Measurements from ENCODE around the gene GRAMD2A. TPM values are rescaled to one million over a fixed set of nuclear protein-coding genes. Genes with fewer than 3 reads are reported as not detected.

Gene GRAMD2A
- total RNA-seq, 1 experiment from 2014 or later, result not detected

DNA sequence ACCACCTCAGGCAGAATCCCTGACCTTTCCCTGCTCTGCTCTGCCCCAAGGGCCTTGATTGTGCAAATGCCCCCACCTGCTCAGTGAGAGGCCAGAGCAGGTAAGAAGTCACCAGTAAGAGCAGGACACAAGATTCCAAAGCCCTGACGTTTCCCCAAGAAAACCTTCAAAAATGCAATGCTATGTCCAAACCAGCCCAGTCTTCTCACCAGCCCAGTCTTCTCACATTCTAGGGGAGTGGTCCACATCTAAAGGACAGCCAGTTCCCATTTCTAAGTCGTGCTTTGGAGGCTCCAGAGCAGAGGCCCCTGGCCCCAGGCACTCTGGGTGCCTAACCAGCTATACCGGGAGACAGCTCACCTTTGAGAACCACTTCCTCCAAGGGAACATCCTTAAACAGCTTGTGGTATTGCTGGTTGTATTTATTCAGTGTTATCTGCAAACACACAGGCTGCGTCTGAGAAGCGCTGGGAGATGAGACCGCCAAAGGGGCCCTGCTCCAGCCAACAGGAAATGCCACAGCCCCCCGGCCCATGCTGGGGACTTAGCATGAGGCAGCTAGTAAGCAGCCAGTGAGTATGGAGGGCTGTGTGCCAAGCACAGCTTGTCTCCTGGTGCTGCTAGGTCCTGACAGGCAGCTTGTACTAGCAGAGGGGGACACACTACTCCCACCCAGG, 29.3 kb downstream of the GRAMD2A start:
- DNase-seq (ENCODE audit: low read depth), result no peak

DNA sequence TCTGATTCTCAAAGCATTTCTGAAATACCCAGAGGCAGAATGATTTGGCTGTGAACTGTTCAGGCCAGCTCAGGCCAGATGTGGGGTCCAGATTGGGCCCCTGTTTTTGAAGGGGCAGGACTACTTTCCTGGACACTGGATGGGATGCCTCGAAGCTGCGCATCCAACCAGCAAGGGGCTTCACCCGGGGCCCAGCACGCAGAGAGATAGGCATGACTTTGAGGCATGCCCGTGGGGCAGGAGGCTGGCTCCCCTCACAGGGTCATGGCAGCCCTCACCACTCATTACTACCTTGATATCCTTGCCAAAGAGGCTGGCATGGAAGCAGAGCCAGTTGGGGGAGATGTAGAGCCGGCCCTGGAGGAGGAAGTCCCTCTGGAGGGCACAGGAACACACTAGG, 30.1 kb downstream of the GRAMD2A start:
- no peak for DNase-seq (ENCODE audit: low read depth)

DNA sequence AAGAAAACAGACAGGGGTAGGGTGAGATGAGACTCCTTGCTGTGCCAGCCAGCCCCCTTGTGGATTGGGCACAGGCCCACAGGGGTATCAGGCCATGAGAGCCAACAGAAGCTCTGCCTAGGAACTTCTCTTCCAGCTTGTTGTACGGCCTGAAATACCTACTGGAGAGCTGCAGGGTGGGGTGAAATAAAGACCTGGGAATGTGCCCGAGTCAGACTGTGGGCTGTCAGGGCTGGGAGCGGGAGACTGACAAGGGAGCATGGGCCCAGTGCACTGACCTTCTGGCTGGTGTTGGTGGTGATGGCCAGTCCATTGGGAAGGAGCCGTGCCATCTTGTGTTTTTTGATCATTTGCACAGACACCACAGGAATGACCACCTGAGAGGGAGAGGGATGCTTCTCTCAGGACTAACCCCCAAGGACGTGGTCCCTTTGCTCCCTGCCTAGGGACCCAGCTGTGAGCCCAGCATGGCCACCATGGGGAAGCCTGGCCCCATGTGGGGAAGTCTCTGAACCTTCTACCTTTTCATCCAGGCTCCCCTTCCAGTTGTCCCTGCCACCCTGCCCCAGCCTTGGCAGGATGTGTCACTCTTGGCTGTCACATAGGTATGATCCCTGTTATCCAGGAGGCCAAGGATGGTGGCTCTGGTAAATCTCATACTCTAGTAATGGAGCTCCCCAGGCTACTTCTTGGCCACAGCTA, 30.7 kb downstream of the GRAMD2A start:
- no peak for DNase-seq (ENCODE audit: low read depth)

DNA sequence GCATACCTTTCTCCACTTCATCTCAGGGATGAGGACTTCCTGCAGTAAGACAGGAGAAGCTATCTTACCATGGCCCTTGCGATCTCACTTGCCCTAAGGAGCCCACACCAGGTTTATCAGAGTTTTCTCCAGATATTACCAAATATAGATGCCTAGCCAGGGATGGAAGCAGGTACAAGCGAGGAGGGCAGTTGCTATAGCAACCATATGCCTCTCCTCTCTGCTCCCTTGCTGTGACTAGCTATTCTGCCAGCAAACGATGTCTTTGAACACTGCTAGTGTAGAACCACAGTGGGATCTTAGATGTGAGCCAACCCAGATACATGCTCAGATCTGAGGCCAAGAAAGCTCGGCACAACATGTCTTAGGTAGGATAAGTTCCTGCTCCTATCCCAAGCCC, 33.9 kb downstream of the GRAMD2A start:
- DNase-seq (ENCODE audit: low read depth), result no peak

DNA sequence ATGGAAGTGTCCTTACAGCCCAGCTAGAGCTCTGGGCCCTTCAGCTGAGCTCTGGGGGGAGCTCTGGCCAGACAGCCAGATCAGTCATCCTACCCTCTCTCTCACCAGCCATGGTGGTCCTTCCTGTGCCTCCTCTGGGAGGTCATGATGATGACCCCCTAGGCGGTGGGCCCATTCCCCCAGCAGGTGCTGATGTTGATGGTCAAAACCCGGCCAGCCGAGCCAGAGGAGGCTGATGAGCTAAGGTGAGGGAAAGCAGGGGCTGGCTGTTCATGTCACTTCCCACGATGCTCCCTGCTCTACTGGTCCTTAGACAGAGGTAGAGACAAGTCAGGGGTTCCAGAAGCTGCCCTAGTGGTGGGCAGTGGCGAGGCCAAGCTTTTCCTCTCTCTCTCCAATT, 35.0 kb downstream of the GRAMD2A start:
- no peak for DNase-seq (ENCODE audit: low read depth)

DNA sequence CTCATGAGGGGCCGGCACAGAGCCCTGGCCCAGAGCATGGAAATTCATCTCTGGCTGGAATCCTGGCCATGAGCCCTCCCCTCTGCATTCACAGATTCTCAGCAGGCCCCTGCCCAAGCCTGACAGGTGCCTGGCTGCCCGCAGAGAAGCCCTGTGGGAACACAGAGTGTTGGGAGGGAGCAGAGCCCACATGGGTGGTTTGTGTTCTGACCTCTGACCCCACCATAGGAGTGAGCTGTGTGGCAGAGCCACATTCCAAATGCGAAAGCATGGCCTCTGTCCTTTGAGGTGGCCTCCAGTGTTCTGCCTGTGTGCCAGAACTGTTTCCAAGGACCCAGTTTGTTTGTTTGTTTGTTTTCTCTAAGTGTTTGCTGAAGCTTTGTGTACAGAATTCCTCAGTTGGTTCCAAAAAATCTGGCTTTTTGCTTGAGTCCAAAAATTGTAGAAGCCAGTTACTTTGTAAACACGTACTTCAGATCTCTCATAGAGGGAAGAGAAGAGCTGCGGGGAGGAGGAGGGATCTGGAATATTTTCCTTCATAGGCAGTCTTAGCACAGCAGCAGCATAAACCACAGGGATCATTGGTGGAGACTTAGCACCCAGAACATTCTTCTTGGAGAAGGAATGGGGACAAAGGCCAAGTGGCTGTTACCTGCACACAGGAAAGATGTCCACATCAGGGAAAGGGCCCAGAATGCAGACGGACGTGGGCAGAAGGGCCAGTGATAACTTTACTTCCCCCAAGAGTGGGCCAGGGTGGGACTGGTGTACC, 36.0 kb downstream of the GRAMD2A start:
- peak; percentile 20 for DNase-seq (ENCODE audit: low read depth)

DNA sequence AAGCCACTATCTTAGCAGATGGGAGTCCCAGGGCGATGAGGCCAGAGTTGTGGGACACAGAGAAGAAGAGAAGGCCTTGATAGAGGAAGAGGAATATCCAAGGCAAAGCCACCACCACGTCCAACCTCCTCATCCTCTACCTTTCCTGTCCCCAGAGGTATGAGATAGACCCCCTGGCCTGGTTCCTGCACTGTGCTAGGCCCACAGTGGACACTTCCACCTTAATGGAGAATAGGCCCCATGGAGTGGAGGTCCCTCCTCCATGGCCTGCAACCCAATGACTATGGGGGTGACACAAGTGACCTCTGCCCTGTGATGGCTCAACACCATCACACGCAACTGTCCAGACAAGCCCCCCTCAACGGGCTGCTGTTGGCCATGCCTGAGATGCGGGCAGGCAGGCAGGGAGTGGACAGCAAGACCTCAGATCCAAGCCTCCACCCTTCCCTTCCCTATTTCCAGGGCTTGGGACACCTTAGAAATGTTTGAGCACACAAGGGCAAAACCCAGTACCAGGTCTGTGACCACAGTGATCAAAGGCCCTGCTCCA, 36.8 kb downstream of the GRAMD2A start:
- DNase-seq (ENCODE audit: low read depth), result no peak

DNA sequence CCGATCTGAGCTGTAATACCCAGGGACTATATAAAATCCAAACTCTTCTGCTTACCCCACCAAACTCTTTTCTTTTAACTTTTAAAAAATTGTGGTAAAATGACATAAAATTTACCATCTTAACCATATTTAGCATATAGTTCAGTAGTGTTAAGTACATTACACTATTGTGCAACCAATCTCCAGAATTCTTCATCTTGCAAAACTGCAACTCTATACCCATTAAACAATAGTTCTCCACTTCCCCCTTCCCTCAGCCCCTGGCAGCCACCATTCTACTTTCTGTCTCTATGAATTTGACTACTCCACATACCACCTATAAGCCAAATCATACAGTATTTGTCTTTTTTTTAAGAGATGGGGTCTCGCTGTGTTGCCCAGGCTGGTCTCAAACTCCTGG, 40.7 kb downstream of the GRAMD2A start:
- DNase-seq (ENCODE audit: low read depth), result no peak

DNA sequence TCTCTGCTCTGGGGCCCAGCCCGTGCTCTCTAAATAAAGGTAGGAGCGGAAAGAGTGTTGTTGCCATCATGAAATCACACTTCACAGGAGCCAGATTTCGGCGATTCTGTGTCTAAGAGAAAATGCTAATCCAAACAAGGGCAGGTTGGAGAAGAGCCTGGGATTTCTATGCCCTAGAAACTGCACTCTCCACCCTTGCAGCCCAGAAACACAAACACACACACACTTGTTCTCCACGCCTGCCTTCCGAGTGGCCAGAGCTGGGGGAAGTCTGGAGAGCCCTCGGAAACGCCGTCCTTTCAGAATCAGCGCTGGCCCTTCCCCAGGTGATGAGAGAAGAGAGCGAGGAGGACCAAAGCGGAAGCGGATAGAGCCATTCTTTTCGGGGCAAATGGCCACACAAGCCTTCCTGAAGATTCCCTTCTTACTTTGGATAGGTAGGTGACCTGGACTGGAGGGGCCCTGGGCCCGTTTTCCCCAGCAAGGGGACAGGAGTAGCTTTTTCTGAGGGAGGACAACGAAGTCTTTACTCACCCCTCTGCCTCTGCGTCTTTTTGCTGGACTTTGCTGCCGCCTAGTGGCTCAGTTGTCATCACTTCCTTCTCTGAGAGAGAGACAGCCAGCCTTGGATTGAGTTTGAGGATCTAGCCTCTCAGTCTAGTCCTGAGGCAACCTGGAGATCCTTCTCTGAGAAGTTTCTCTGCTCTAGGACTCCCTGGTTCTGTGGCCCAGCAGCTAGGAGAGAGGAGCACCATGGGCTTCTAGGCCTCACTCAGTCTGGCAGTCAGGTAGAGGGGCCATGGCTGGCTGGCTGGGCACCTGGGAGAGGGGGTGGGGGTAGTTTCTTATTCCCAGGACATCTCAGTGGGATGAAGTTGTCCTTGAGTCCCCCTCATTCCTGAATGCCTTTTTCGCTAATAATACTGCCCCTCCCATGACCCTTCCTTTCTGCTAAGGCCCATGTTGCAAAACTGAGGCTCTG, 41.7 kb downstream of the GRAMD2A start:
- DNase-seq (ENCODE audit: low read depth), result peak; percentile 79

DNA sequence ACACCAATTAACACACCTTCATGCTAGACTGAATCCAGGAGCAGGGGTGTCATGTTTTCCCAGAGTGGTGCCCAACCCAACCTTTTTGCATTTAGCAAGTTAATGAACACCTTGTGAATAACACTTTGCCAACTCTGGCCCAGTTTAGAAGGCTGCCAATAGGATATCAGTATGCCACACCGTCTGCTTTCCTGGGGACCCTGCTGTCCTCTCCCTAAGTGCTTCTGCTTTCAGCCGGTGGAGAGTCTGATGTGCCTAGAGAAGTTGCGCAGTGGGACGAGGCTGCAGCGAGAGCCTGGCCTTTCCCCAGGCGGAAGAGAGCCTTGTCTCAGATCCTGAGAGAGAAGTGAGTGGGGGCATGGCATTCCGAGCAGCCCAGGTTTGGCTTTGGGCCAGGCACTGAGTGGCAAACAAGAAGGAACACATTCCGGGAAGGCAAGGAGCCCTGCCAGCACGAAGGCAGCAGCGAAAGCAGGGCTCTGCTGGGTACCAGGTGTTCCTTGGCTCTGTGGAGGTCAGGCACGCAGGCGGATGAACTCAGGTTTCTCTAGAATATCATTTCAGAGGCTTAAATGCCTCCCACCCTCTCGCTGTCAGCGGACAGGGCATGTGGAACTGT, 42.5 kb downstream of the GRAMD2A start:
- peak; percentile 30 for DNase-seq (ENCODE audit: low read depth)

DNA sequence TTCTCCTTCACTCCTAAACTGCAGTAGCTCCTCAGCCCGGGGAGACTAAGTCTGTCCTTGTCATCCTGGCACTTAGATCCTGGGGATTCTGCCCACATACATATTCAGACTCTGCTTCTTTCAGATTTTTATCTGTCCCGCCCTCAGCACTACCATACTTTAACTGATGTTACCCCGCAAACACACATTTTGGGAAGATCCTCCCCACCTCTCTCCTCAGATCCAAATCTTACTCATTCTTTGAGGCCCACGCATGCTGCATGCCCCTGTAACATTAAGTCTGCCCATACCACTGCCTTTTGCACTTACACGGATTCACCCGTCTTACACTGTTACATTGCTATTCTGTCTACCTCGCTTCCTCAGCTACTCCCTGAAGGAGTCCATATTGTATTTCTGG, 43.3 kb downstream of the GRAMD2A start:
- no peak for DNase-seq (ENCODE audit: low read depth)

DNA sequence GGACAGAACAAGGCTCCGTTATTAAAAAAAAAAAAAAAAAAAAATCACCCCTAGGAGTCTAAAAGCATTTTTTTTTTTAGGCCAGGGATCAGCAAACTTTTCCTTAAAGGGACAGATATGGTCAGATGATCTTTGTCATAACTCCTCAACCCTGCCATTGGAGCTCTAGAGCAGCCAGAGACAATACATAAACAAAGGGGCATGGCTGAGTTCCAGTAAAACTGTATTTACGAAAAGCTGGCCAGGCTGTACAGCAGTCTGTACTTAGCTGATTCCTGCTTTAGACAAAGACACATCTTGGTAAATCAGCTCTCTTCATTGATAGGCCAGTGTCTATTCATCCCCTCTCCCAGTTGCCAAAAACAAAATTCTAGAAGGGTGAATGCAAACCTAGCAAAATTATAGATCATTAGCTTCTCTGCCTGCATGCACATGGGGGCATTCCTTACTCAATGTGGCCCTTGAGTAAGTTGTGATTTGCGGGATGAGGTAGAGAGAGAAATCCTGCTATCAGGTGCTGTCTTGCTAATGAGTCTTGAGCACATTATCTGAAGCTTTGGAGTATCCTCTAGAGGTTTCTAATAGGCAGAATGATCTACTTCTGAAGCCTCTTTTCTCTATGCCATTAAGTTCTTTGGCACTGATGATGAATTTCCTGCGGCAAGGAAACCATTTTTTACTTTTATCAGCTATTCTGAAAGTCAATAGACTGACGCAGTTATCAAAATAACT, 44.2 kb downstream of the GRAMD2A start:
- DNase-seq (ENCODE audit: low read depth), result no peak

DNA sequence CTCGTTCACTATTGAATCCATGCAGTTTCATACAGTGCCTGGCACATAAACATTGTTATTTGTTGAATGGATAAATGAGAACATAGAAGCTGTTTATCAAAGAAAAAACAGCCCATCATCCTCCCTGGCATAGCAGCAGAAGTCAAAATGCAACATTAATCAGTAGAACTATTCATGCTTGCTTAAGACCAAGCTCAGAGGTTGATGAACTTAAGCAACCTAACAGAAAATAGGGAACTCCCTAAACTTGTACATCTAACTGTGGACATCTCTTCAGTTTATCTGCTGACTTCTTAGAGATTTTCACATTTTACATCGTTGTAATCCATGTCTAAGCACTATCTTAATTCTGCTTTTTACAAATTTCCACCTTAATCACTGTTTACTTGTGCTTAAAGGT, 50.2 kb downstream of the GRAMD2A start:
- no peak for DNase-seq (ENCODE audit: low read depth)

DNA sequence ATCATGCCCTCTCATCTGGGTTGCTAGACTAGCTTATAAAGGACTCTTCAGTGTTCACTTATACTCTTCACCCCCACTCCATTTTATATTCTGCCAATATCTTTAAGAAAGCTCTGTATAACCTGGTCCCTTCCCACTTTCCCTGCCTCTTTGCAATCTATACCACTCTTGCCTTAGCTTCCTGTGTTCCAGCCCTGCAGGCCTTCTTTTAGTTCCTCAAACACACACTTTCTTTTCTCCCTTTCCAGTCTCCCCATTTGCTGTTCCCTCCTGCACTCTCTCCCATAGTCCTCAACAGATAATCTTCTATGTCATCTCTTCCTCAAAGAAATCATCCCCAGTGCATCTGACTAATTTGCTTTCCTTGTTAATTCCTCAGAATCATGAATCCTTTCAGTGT, 50.7 kb downstream of the GRAMD2A start:
- DNase-seq (ENCODE audit: low read depth), result no peak

DNA sequence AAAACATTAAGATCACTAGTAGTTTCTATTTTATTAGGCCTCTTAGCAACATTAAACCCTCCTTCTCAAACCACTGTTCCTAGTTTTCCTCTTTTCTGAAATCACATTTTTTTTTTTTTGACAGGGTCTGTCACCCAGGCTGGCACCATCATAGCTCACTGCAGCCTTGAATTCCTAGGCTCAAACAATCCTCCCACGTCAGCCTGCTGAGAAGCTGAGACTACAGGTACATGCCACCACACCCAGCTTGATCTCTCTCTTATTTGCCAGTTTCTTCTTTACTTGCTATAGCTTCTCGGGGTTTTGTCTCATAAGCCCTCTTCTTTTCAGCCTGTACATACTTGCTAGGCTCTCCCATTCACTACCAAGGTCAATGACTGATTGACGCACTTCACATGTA, 51.4 kb downstream of the GRAMD2A start:
- no peak for DNase-seq (ENCODE audit: low read depth)

DNA sequence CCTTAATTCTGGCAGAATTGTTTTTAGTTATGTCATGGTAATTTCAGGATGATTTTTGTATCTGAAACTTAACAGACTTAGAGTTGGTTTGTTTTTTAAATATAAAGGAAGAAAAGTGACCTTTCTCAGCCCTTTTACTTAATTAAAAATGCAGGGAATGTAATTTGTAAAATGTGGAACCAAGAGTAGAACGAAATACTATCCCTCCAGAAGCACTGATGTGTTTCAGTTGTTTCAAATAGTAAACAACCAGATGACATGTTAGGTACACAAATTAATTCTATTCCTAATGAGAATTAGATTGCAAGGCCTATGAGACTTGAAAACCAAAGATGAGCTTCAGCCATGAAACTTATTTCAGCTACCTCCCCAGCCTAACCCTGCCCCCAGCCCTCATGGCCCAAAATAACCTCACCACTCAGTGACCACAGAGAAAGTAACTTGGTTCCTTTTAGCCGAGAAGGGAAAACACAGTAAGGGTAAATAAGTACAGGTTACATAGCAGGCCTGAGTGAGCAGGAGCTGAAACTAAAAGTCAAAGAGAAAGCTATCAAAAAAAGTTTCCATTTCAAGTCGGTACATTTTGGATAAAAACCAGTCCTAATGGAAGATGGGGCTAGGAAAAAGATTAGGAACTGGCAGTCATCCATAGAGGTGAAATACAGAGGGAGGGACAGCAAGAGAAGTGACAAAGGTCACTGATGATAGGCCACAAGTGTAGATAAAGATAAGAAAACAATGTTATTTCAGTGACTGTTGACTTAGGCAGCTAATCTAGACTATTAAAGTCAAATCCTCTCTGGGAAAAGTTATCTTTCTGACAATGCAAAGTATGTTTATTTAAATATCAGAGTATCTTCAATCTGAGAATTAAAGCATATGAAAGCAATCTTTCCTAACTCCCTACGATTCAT, 56.2 kb downstream of the GRAMD2A start:
- DNase-seq (ENCODE audit: low read depth), result no peak

DNA sequence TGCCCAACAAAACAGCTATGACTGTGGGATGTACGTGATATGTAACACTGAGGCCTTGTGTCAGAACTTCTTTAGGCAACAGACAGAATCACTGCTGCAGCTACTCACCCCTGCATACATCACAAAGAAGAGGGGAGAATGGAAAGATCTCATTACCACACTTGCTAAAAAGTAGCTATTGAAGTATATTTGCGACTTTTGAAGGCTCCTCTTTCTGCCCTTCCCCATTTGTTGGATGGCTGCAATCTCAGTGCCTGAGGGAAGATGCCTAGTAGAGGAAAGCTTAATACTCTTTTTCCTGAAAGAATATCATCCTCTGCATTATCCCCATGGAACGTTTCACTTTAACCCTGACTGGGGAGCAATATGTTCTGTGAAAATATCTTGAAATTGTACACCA, 57.5 kb downstream of the GRAMD2A start:
- DNase-seq (ENCODE audit: low read depth), result no peak

DNA sequence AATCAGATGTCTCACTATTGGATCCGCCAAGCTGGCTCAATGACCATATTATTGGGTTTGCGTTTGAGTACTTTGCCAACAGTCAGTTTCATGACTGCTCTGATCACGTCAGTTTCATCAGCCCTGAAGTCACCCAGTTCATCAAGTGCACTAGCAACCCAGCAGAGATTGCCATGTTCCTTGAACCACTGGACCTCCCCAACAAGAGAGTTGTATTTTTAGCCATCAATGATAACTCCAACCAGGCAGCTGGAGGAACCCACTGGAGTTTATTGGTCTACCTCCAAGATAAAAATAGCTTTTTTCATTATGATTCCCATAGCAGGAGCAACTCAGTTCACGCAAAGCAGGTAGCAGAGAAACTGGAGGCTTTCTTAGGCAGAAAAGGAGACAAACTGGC, 57.9 kb downstream of the GRAMD2A start:
- no peak for DNase-seq (ENCODE audit: low read depth)

Measured in LHCN-M2 (cell line).